Measurements from ENCODE around the gene ZNF821. TPM values are rescaled to one million over a fixed set of nuclear protein-coding genes. Genes with fewer than 3 reads are reported as not detected.

ZNF821 gene
- total and polyA plus RNA-seq, 10 of the 15 experiments (the other 5 are each of a cell fraction or from before 2014, with no cell fraction given), result 0.82 to 9.9 (median 6.8) TPM

DNA sequence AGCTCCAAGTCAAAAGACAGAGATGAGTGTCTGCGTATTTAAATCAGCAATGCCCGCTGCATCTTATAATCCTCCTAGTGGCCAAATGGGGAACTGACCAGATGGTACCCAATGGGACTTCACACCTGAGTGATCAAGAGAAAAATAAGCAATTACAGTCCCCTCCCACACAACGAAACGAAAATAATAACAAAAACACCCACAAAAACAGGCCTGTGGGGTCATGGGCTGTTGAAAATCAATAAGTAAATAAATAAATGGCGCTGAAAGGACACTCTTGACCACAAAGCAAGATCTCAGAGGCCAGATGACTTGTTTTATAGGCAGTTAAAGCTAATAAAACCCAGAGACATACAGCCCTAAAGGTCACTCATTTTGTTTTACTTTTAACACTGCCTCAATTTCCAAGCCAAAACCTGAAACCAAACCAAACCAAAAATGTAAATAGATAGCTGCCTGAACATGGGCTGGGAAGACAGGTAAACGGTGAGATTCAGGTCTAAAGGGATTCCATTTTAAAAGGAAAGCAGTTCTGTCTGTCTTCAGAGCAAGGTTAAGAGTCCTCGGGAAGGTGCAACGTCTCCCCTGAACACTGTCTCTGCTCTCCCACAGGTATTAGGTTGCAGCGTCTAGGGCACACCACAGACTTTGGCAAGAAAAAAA lies 1.3 kb downstream of the ZNF821 start:
- DNase-seq (ENCODE audit: low read depth, low spot score) (peak; percentile 87), ATAC-seq (peak; percentile 76), FAIRE-seq (peak; percentile 90)
- Histone ChIP-seq H2AFZ (ENCODE audit: control insufficient read depth, low read depth, low read length) (peak overlapping the region; percentile 52), H3K27me3 (replicated peaks in 1 of 2; ENCODE audit: control insufficient read depth in 2 of 2, insufficient read depth in 2 of 2, low read length in 1 of 2) (no peaks in the 10 kb centered on the region), H3K36me3 (ENCODE audit: control insufficient read depth in 2 of 2, insufficient read depth in 2 of 2, low read length in 1 of 2) (no peaks in the 10 kb centered on the region), H3K4me3 (peak overlapping the region; percentile 92), H3K4me1 (ENCODE audit: control insufficient read depth, insufficient read depth, low read length) (peaks cover 12% of the 10 kb centered on the region), H3K4me2 (ENCODE audit: control insufficient read depth, insufficient read depth) (peak overlapping the region; percentile 93), H3K9ac (ENCODE audit: control insufficient read depth, insufficient read depth, low read length) (peak overlapping the region; percentile 73), H3K27ac (ENCODE audit: control insufficient read depth, insufficient read depth) (peak overlapping the region; percentile 55), H3K79me2 (ENCODE audit: control insufficient read depth, insufficient read depth, low read length) (no peaks in the 10 kb centered on the region), H4K20me1 (ENCODE audit: control insufficient read depth, insufficient read depth) (no peaks in the 10 kb centered on the region), H3K9me3 (replicated peaks; ENCODE audit: control insufficient read depth, insufficient read depth, low read length) (no peaks in the 10 kb centered on the region)
- WGBS (ENCODE audit: insufficient coverage, insufficient replicate concordance, low lambda C conversion rate, missing lambda C conversion rate), result 0% methylated on average over 9 of the region's 9 CpGs
- CTCF ChIA-PET, result interaction anchor here (0.6 to 5.2 kb wide), 49 partner anchors 9 to 317 kb away, joined by 3 to 39 read pairs (median 5); partner anchors contain the start of genes AP1G1 and IST1
- intact Hi-C loops (cut with micrococcal nuclease; ENCODE audit: unreplicated experiment), result loop anchor here (1.0 to 10.0 kb wide), 6 partner anchors 38 to 318 kb away; partner anchors contain the start of genes AP1G1 and ATXN1L
- SMC1A ChIA-PET (ENCODE audit: uncharacterized antibody, unreplicated experiment), result interaction anchor here (0.7 to 4.3 kb wide), 36 partner anchors 9 to 318 kb away, joined by 3 to 30 read pairs (median 5); partner anchors contain the start of genes AP1G1, ATXN1L and IST1
- in situ Hi-C loops (cut with MboI), result no loop called here
- TSS peak; percentile 67 for BruUV-seq (replicated peaks)
- RAD21 ChIA-PET (ENCODE audit: unreplicated experiment), result interaction anchor here (0.8 to 4.7 kb wide), 24 partner anchors 9 to 317 kb away, joined by 3 to 53 read pairs (median 6); partner anchors contain the start of genes AP1G1, ATXN1L, IST1 and TXNL4B
- POLR2A ChIA-PET, result interaction anchor here (0.6 to 4.7 kb wide), 13 partner anchors 11 to 160 kb away, joined by 3 to 34 read pairs (median 5); partner anchors contain the start of genes AP1G1, ATXN1L and IST1
- TF ChIP-seq FOXM1 (IDR thresholded peaks at IDR 0.05; ENCODE audit: low read depth, low read length) (peak; percentile 69), EP300 (IDR thresholded peaks at IDR 0.05; ENCODE audit: borderline replicate concordance in 1 of 2, control insufficient read depth in 1 of 2, low read depth in 2 of 2, low read length in 2 of 2) (no peak; a peak in 2 of 4 replicates), STAT3 (IDR thresholded peaks at IDR 0.05; ENCODE audit: low read depth, low read length) (0 out of 2 replicates have a peak, but pooled peaks have one; percentile 17), NBN (IDR thresholded peaks at IDR 0.05) (0 out of 2 replicates have a peak, but pooled peaks have one; percentile 46), DPF2 (IDR thresholded peaks at IDR 0.05) (0 out of 2 replicates have a peak, but pooled peaks have one; percentile 4), YY1 (IDR thresholded peaks at IDR 0.05; ENCODE audit: low read depth, low read length) (peak; percentile 66; the same call in 1 of the 2 replicates), ATF7 (IDR thresholded peaks at IDR 0.05; ENCODE audit: low read depth) (peak; percentile 40; the same call in 1 of the 2 replicates), TCF7 (IDR thresholded peaks at IDR 0.05; ENCODE audit: borderline replicate concordance) (peak; percentile 97), MTA3 (IDR thresholded peaks at IDR 0.05; ENCODE audit: borderline replicate concordance, low read length) (no peak), CBFB (IDR thresholded peaks at IDR 0.05; ENCODE audit: low read depth) (0 out of 2 replicates have a peak, but pooled peaks have one; percentile 18), BCL11A (IDR thresholded peaks at IDR 0.05; ENCODE audit: low read depth, low read length) (0 out of 2 replicates have a peak, but pooled peaks have one; percentile 27), CBX5 (IDR thresholded peaks at IDR 0.05; ENCODE audit: low read depth) (0 out of 2 replicates have a peak, but pooled peaks have one; percentile 65), MEF2A (IDR thresholded peaks at IDR 0.05; ENCODE audit: insufficient read depth, low read depth, low read length) (peak; percentile 67; the same call in 1 of the 2 replicates), TCF12 (IDR thresholded peaks at IDR 0.05; ENCODE audit: low read depth, low read length) (peak; percentile 70; the same call in 1 of the 2 replicates), SMC3 (IDR thresholded peaks at IDR 0.05; ENCODE audit: borderline replicate concordance, low read length) (peak; percentile 80; the same call in 1 of the 2 replicates), IRF4 (IDR thresholded peaks at IDR 0.05; ENCODE audit: low read depth, low read length) (peak; percentile 50; the same call in 1 of the 2 replicates), SMAD1 (IDR thresholded peaks at IDR 0.05; ENCODE audit: low read depth, partially characterized antibody) (no peak), PAX8 (IDR thresholded peaks at IDR 0.05) (peak; percentile 70; the same call in 1 of the 2 replicates), ESRRA (IDR thresholded peaks at IDR 0.05; ENCODE audit: low read length) (no peak)
- TF ChIP-seq, protein P1, sequence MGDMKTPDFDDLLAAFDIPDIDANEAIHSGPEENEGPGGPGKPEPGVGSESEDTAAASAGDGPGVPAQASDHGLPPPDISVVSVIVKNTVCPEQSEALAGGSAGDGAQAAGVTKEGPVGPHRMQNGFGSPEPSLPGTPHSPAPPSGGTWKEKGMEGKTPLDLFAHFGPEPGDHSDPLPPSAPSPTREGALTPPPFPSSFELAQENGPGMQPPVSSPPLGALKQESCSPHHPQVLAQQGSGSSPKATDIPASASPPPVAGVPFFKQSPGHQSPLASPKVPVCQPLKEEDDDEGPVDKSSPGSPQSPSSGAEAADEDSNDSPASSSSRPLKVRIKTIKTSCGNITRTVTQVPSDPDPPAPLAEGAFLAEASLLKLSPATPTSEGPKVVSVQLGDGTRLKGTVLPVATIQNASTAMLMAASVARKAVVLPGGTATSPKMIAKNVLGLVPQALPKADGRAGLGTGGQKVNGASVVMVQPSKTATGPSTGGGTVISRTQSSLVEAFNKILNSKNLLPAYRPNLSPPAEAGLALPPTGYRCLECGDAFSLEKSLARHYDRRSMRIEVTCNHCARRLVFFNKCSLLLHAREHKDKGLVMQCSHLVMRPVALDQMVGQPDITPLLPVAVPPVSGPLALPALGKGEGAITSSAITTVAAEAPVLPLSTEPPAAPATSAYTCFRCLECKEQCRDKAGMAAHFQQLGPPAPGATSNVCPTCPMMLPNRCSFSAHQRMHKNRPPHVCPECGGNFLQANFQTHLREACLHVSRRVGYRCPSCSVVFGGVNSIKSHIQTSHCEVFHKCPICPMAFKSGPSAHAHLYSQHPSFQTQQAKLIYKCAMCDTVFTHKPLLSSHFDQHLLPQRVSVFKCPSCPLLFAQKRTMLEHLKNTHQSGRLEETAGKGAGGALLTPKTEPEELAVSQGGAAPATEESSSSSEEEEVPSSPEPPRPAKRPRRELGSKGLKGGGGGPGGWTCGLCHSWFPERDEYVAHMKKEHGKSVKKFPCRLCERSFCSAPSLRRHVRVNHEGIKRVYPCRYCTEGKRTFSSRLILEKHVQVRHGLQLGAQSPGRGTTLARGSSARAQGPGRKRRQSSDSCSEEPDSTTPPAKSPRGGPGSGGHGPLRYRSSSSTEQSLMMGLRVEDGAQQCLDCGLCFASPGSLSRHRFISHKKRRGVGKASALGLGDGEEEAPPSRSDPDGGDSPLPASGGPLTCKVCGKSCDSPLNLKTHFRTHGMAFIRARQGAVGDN (IDR thresholded peaks at IDR 0.05), result 0 out of 2 replicates have a peak, but pooled peaks have one; percentile 24

Data from GM12878 (cell line).